Measurements from ENCODE around the gene FAM8A1.

FAM8A1 gene

DNA sequence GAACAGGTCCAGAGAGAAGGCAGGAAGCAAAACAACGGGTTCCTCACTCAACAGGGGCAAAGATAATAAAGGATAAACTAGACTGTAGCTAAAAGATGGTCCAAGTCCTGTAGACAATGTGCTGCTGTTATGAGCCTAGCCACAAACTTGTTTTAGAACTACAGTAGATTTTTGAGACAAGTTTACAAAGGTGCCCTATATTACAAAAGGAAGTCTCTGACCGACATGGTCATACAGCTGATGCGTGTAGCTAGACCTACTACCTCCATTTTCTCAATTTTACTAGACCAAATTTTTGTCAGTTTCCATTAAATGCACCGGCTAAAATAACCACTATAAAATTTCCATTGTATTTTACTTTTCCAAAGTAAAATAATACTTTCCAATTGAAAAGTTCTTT lies 11.9 kb downstream of the FAM8A1 start:
- peak overlapping the region; percentile 32 for H3K27ac Mint-ChIP-seq (ENCODE audit: low read depth)
- peaks cover 46% of the 10 kb centered on the region for H3K36me3 Mint-ChIP-seq (ENCODE audit: insufficient read depth)
- DNase-seq (ENCODE audit: low spot score in 2 of 2) (no peak), ATAC-seq (replicated peaks; ENCODE audit: extremely low read depth, poor library complexity, severe bottlenecking) (no peak)
- no peak overlapping the region for H3K4me3 Mint-ChIP-seq
- H3K9me3 Mint-ChIP-seq, result no peaks in the 10 kb centered on the region
- H3K27me3 Mint-ChIP-seq, result no peaks in the 10 kb centered on the region
- no peaks in the 10 kb centered on the region for H3K4me1 Mint-ChIP-seq

DNA sequence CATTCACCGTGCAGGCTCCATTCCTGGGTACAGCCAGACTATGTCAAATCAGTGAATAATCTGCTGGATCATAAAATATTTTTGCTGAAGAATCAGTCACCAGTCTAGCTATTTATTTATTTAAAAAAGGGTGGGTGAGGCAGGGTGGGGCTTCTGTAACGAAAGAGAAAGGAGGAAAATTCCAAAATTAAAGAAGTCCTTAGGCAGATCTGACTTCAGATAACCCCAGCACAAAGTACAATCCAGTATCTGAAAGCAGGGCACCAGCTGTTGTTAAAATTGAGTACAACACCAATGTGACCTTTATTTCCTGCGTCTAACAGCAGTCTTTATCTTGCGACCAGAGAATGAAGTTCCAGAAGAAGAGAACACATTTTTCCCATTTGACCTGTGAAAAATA lies 15.7 kb downstream of the FAM8A1 start:
- no peaks in the 10 kb centered on the region for H3K9me3 Mint-ChIP-seq
- peaks cover 52% of the 10 kb centered on the region for H3K36me3 Mint-ChIP-seq (ENCODE audit: insufficient read depth)
- H3K27ac Mint-ChIP-seq (ENCODE audit: low read depth), result no peak overlapping the region
- H3K4me3 Mint-ChIP-seq, result no peak overlapping the region
- no peaks in the 10 kb centered on the region for H3K27me3 Mint-ChIP-seq
- DNase-seq (ENCODE audit: low spot score in 2 of 2) (no peak), ATAC-seq (replicated peaks; ENCODE audit: extremely low read depth, poor library complexity, severe bottlenecking) (no peak)
- H3K4me1 Mint-ChIP-seq, result peaks cover 17% of the 10 kb centered on the region

DNA sequence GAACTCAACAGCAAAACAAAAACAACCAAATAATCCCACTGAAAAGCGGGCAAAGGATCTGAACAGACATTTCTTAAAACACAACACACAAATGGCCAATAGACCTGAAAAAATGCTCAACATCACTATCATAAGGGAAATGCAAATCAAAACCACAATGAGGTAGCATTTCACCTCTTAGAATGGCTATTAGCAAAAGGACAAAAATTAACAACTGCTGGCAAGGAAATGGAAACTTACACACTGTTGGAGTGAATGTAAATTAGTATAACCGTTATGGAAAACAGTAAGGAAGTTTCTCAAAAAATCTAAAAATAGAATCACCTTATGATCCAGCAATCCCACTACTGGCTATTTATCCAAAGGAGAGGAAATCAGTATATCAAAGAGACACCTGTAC lies 20.9 kb downstream of the FAM8A1 start:
- ATAC-seq (replicated peaks; ENCODE audit: extremely low read depth, poor library complexity, severe bottlenecking) (no peak), DNase-seq (ENCODE audit: low spot score in 2 of 2) (no peak)
- Mint-ChIP-seq H3K36me3 (ENCODE audit: insufficient read depth) (peaks cover 54% of the 10 kb centered on the region), H3K27me3 (no peaks in the 10 kb centered on the region), H3K4me1 (peaks cover 37% of the 10 kb centered on the region), H3K4me3 (no peak overlapping the region), H3K9me3 (no peaks in the 10 kb centered on the region), H3K27ac (ENCODE audit: low read depth) (no peak overlapping the region)

DNA sequence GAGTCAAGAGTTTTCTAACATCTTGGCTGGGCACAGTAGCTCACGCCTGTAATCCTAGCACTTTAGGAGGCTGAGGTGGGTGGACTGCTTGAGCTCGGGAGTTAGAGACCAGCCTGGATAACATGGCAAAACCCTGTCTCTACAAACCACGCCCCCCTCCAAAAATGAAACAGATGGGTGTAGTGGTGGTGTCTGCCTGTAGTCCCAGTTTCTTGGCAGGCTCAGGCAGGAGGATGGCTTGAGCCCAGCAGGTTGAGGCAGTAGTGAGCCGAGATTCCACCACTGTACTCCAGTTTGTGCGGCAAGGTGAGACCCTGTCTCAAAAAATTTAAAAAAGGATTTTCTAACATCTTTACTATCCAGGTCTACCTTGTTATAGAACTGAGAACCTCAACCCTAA lies 22.0 kb downstream of the FAM8A1 start:
- Mint-ChIP-seq H3K4me3 (no peak overlapping the region), H3K4me1 (peaks cover 37% of the 10 kb centered on the region), H3K27me3 (no peaks in the 10 kb centered on the region), H3K9me3 (no peaks in the 10 kb centered on the region), H3K36me3 (ENCODE audit: insufficient read depth) (peaks cover 47% of the 10 kb centered on the region), H3K27ac (ENCODE audit: low read depth) (peak overlapping the region; percentile 38)
- DNase-seq (ENCODE audit: low spot score in 2 of 2) (no peak), ATAC-seq (replicated peaks; ENCODE audit: extremely low read depth, poor library complexity, severe bottlenecking) (no peak)

DNA sequence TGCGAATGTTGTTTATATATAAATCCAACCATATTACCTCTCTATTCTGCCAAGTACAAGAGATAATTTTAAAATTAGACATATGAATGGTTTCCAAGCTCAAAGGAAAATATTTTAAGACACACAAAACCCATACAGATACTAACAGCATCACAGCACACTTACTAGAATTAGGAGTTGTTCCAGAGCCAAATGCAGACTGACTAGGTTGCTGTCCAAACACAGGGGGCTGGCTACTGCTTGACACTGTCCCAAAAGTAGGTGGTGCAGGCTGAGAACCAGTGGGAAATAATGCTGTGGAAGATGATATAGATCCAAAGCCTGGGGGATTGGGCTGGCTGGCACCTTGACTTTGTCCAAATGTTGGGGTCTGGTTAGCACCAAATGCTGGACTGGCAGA lies 24.3 kb downstream of the FAM8A1 start:
- no peaks in the 10 kb centered on the region for H3K27me3 Mint-ChIP-seq
- ATAC-seq (replicated peaks; ENCODE audit: extremely low read depth, poor library complexity, severe bottlenecking) (no peak), DNase-seq (ENCODE audit: low spot score in 2 of 2) (no peak)
- H3K27ac Mint-ChIP-seq (ENCODE audit: low read depth), result peak overlapping the region; percentile 55
- H3K4me1 Mint-ChIP-seq, result peaks cover 36% of the 10 kb centered on the region
- no peak overlapping the region for H3K4me3 Mint-ChIP-seq
- peaks cover 53% of the 10 kb centered on the region for H3K36me3 Mint-ChIP-seq (ENCODE audit: insufficient read depth)
- no peaks in the 10 kb centered on the region for H3K9me3 Mint-ChIP-seq

DNA sequence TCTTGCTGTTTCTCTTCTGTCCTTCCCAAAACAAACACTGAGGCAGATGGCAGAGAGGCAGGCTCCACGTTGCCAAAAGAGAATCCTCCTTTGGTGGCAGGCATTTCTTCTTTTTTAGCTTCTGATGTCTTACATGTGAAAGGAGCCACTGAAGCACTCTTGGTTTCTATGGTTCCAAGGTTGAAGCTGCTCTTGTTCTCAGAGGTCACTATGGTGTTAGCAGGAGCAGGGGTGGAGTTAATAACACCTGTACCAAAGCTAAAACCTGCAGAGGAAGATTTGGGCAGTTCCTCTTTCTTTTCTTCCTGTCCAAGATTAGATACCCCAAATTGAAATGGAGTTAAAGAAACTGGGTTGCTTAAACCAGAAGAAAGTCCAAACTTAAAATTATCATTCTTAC lies 28.8 kb downstream of the FAM8A1 start:
- no peak for ATAC-seq (replicated peaks; ENCODE audit: extremely low read depth, poor library complexity, severe bottlenecking)
- H3K4me3 Mint-ChIP-seq, result no peak overlapping the region
- DNase-seq (ENCODE audit: low spot score in 2 of 2), result no peak
- peaks cover 46% of the 10 kb centered on the region for H3K4me1 Mint-ChIP-seq
- no peaks in the 10 kb centered on the region for H3K27me3 Mint-ChIP-seq
- H3K27ac Mint-ChIP-seq (ENCODE audit: low read depth), result peak overlapping the region; percentile 58
- H3K9me3 Mint-ChIP-seq, result no peaks in the 10 kb centered on the region
- H3K36me3 Mint-ChIP-seq (ENCODE audit: insufficient read depth), result peaks cover 45% of the 10 kb centered on the region

DNA sequence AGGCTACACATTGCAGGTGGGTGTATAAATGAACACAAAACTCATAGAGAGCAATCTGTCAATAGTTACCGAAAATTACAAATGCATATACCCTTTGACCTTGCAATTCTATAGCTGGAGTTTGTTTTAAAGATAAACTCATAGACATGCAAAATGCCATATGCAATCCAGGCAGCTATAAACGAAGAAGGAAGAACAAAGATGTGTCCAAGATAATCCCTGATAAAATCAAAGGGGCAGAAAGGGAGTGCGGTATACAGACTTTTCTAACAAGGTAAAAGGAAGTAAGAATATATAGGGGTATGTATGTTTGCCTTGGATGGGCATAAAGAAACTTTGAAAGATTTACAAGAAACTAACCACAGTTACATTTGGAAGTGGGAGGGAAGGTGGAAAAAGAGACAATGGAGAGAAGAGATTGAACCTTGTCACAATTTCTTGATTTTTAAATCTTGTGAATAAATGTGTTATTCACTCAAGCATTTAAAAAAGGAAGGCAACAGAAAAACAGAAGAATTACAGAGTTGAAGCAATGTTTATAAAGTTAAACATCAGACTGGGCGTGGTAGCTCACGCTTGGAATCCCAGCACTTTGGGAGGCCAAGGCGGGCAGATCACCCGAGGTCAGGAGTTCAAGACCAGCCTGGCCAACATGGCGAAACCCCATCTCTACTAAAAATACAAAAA lies 29.9 kb downstream of the FAM8A1 start:
- Mint-ChIP-seq H3K36me3 (ENCODE audit: insufficient read depth) (peaks cover 43% of the 10 kb centered on the region), H3K4me3 (no peak overlapping the region)

DNA sequence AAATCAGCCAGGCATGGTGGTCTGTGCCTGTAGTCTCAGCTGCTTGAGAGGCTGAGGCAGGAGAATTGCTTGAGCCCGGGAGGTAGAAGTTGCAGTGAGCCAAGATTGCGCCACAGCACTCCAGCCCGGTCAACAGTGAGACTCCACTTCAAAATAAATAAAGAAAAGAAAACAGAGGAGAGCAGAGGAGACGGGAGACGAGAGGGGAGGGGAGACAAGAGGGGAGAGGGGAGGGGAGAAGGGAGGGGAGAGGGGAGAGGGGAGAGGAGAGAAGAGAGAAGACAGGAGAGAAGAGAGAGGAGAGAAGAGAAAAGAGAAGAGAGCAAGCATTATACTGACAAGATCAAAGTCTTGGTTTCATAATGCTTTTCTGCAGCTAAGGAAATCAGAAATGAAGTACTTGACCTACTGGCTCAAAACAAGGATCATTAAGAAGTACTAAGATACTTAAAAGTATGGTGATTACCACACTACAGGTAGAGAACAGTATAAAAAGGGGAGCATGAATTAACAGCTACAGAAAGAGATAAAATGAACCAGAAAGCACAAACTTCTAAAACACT lies 30.5 kb downstream of the FAM8A1 start:
- Mint-ChIP-seq H3K27me3 (no peaks in the 10 kb centered on the region), H3K4me1 (peaks cover 49% of the 10 kb centered on the region), H3K27ac (ENCODE audit: low read depth) (peak overlapping the region; percentile 58), H3K9me3 (no peaks in the 10 kb centered on the region), H3K4me3 (no peak overlapping the region), H3K36me3 (ENCODE audit: insufficient read depth) (peaks cover 45% of the 10 kb centered on the region)
- DNase-seq (ENCODE audit: low spot score in 2 of 2) (no peak), ATAC-seq (replicated peaks; ENCODE audit: extremely low read depth, poor library complexity, severe bottlenecking) (no peak)

More for the DNA sequence above, 29.9 kb downstream of the FAM8A1 start:
- peak overlapping the region; percentile 58 for H3K27ac Mint-ChIP-seq (ENCODE audit: low read depth)
- peaks cover 46% of the 10 kb centered on the region for H3K4me1 Mint-ChIP-seq
- no peak for DNase-seq (ENCODE audit: low spot score in 2 of 2)
- ATAC-seq (replicated peaks; ENCODE audit: extremely low read depth, poor library complexity, severe bottlenecking), result no peak
- H3K9me3 Mint-ChIP-seq, result no peaks in the 10 kb centered on the region
- no peaks in the 10 kb centered on the region for H3K27me3 Mint-ChIP-seq

DNA sequence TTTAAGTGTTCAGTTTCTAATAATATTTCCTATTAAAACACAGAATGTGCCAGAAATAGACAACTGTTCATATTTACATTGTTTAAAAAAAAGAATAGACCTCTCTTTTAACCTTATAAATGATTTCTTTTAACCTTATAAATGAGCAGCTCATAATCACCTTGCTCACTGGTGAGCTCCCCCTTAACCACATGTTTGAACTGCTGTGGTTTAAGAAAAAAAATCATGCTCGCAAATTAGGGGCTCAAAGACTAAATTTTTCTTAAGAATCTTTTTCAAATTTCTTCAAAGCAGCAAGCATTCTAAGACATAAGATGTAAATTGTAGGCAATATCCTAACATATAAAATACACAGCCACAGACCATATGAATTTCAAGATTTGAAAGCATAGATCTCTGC lies 32.8 kb downstream of the FAM8A1 start:
- peak overlapping the region; percentile 53 for H3K4me3 Mint-ChIP-seq
- peak; percentile 26 for ATAC-seq (replicated peaks; ENCODE audit: extremely low read depth, poor library complexity, severe bottlenecking)
- peak overlapping the region; percentile 37 for H3K27ac Mint-ChIP-seq (ENCODE audit: low read depth)

DNA sequence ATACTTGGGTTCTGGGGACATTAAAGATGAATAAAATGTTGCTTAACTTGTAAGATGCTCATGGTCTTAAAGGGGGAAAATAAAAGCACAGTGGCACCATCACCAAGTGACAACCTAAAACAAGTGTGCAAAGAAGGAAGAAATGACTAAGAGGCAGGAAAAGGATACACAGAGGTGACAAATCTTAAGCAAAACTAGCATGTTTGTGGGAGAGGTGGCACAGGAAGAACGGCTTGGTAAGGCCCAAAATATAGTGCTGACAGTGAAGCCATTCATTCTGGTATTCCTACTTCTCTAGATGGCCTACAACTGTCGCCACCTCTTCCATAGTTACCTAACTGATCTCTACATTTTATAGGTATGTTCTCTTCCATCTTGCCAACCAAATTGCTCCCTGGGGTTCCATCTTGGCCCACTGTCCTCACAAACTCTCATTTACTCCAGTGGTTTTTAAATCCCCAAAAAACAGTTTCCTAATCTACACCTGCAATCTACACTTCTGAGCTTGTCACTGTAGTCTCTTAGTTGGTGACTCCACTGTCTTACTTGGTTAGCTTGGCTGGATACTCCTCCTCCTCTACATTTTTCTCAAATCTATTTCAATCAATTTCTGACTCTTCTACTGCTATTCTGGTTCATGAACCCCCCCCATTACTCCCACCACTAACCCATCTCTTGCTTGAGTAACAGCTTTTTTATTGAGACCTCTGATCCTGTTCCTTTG lies 33.5 kb downstream of the FAM8A1 start:
- H3K27me3 Mint-ChIP-seq, result no peaks in the 10 kb centered on the region
- peak overlapping the region; percentile 53 for H3K4me3 Mint-ChIP-seq
- no peaks in the 10 kb centered on the region for H3K9me3 Mint-ChIP-seq
- H3K27ac Mint-ChIP-seq (ENCODE audit: low read depth), result peak overlapping the region; percentile 37
- ATAC-seq (replicated peaks; ENCODE audit: extremely low read depth, poor library complexity, severe bottlenecking) (peak; percentile 94), DNase-seq (ENCODE audit: low spot score in 2 of 2) (no peak)
- peaks cover 60% of the 10 kb centered on the region for H3K4me1 Mint-ChIP-seq
- H3K36me3 Mint-ChIP-seq (ENCODE audit: insufficient read depth), result peaks cover 41% of the 10 kb centered on the region

More for the DNA sequence above, 32.8 kb downstream of the FAM8A1 start:
- peaks cover 61% of the 10 kb centered on the region for H3K4me1 Mint-ChIP-seq
- H3K36me3 Mint-ChIP-seq (ENCODE audit: insufficient read depth), result peaks cover 43% of the 10 kb centered on the region
- no peak for DNase-seq (ENCODE audit: low spot score in 2 of 2)
- H3K27me3 Mint-ChIP-seq, result no peaks in the 10 kb centered on the region
- H3K9me3 Mint-ChIP-seq, result no peaks in the 10 kb centered on the region

DNA sequence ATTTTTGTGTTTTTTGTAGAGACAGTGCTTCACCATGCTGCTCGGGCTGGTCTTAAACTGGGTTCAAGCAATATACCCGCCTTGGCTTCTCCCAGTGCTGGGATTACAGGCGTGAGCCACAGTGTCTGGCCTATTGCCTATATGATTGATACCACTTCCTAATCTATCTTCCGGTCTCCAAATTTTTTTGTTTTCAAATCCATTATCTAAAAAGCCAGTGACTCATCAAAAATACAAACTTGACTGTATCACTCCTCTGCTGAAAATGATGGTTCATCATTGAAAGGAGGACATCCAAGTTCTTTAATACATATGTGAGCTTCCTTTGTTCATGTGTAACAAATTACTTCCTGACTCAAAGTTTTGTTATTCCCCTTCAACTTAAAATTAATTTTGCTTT lies 35.5 kb downstream of the FAM8A1 start:
- Mint-ChIP-seq H3K4me3 (peak overlapping the region; percentile 11), H3K4me1 (peaks cover 48% of the 10 kb centered on the region), H3K36me3 (ENCODE audit: insufficient read depth) (peaks cover 42% of the 10 kb centered on the region), H3K27ac (ENCODE audit: low read depth) (peak overlapping the region; percentile 66), H3K27me3 (no peaks in the 10 kb centered on the region), H3K9me3 (no peaks in the 10 kb centered on the region)
- ATAC-seq (replicated peaks; ENCODE audit: extremely low read depth, poor library complexity, severe bottlenecking) (no peak), DNase-seq (ENCODE audit: low spot score in 2 of 2) (no peak)

DNA sequence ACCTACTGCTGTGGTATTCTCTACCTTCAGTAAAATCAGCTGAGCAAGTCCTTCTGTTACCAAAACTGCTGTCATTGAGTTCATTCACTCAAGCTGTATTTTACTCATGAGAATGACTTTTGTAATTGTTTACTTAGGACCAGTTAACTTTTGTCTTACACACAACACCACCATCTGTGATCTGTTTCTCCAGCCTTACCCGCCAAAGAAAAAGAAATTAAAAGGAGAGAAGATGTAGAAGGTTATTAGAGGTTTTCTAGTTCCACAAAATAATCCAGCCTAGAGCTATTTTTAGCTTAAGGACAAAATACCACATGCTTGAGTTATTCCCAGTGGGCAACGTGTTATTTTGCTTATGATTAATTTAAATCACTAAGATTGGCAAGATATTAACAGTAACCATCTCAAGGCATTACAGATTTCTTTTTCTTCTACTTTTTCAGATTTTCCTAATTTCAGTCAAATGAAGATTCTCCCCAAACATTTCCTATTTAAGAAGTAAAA lies 38.2 kb downstream of the FAM8A1 start:
- ATAC-seq (replicated peaks; ENCODE audit: extremely low read depth, poor library complexity, severe bottlenecking) (no peak), DNase-seq (ENCODE audit: low spot score in 2 of 2) (no peak)
- Mint-ChIP-seq H3K4me1 (peaks cover 39% of the 10 kb centered on the region), H3K27me3 (no peaks in the 10 kb centered on the region), H3K36me3 (ENCODE audit: insufficient read depth) (peaks cover 47% of the 10 kb centered on the region), H3K27ac (ENCODE audit: low read depth) (peak overlapping the region; percentile 67), H3K9me3 (no peaks in the 10 kb centered on the region), H3K4me3 (no peak overlapping the region)

DNA sequence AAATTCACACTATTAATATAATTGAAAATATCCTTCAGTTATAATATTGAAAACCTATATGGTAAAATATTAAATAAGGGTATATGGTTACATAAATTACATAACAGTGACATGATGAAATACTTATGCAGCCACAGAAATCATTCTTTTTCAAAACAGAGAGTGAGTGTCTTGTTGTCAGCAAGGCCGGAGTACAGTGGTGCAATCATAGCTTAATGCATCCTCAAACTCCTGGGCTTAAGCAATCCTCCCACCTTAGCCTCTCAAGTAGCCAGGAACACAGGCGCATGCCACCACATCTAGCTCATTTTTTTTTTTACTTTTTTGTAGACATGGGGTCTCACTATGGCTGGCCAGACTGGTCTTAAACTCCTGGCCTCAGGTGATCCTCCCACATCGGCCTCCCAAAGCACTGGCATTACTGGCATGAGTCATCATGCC lies 40.4 kb downstream of the FAM8A1 start:
- H3K27me3 Mint-ChIP-seq, result no peaks in the 10 kb centered on the region
- H3K4me1 Mint-ChIP-seq, result peaks cover 24% of the 10 kb centered on the region
- no peaks in the 10 kb centered on the region for H3K9me3 Mint-ChIP-seq
- H3K36me3 Mint-ChIP-seq (ENCODE audit: insufficient read depth), result peaks cover 60% of the 10 kb centered on the region
- DNase-seq (ENCODE audit: low spot score in 2 of 2), result no peak
- H3K27ac Mint-ChIP-seq (ENCODE audit: low read depth), result no peak overlapping the region
- H3K4me3 Mint-ChIP-seq, result no peak overlapping the region
- no peak for ATAC-seq (replicated peaks; ENCODE audit: extremely low read depth, poor library complexity, severe bottlenecking)
